Measurements from ENCODE around the gene CST5. TPM values are rescaled to one million over a fixed set of nuclear protein-coding genes. Genes with fewer than 3 reads are reported as not detected.
A peak's percentile ranks its signal among the peaks of the same experiment; 100 is the strongest.
"Not testable (repeated sequence)": the region's sequence is repeated elsewhere in the genome, so short reads cannot be mapped to it uniquely, and the experiment has no call there.

Gene CST5
- polyA plus RNA-seq, 1 donor (not counting 4 experiments of a cell fraction or from before 2014, with no cell fraction given) = not detected

- dilution Hi-C loops (cut with MboI; ENCODE audit: extremely low pct_ligation_motif_present, low sequenced_read_pairs) = no loop called here
- Histone ChIP-seq H3K36me3 (ENCODE audit: control insufficient read depth in 2 of 2, extremely low read depth in 1 of 2, insufficient read depth in 2 of 2, low read length in 2 of 2) (no peaks in the 10 kb centered on the region), H3K4me1 (ENCODE audit: control insufficient read depth, extremely low read depth, insufficient read depth, low read length) (peaks cover 10% of the 10 kb centered on the region), H3K79me2 (ENCODE audit: control insufficient read depth, insufficient read depth, low read length) (no peaks in the 10 kb centered on the region), H3K27ac (ENCODE audit: control insufficient read depth, insufficient read depth, low read length) (no peak overlapping the region), H3K9me3 (ENCODE audit: control insufficient read depth, low read depth, low read length) (no peaks in the 10 kb centered on the region), H3K4me2 (ENCODE audit: control insufficient read depth, extremely low read depth, insufficient read depth, low read depth, low read length) (no peak overlapping the region), H4K20me1 (ENCODE audit: control insufficient read depth, extremely low read depth, insufficient read depth, low read length) (no peaks in the 10 kb centered on the region), H3K27me3 (ENCODE audit: control insufficient read depth, extremely low read depth, insufficient read depth, low read length) (no peaks in the 10 kb centered on the region), H3K9me1 (ENCODE audit: control insufficient read depth, extremely low read depth, insufficient read depth, low read length) (no peaks in the 10 kb centered on the region), H3K4me3 (ENCODE audit: control insufficient read depth in 2 of 3, extremely low read depth in 1 of 3, insufficient read depth in 2 of 3, low read depth in 1 of 3, low read length in 3 of 3) (no peak overlapping the region), H2AFZ (ENCODE audit: control insufficient read depth, low read length) (no peak overlapping the region), H3K9ac (ENCODE audit: control insufficient read depth, extremely low read depth, insufficient read depth, low read length) (no peak overlapping the region)
- TF ChIP-seq EZH2 (IDR thresholded peaks at IDR 0.05; ENCODE audit: low read length) (no peak), CTCF (optimal IDR thresholded peaks at IDR 0.05 in 1 of 3, IDR thresholded peaks at IDR 0.05 in 1 of 3, conservative IDR thresholded peaks at IDR 0.05 in 1 of 3; ENCODE audit: extremely low read depth in 1 of 3, insufficient read depth in 2 of 3, low read length in 3 of 3) (no peak)
- FAIRE-seq (no peak), DNase-seq (ENCODE audit: low read depth, low spot score) (no peak)
Observed at GRCh38 chr20:23879811-23880374, 345 bp upstream of the CST5 start.

- no peak overlapping the region for H3K4me3 ChIP-seq (ENCODE audit: control insufficient read depth in 2 of 3, extremely low read depth in 1 of 3, insufficient read depth in 2 of 3, low read depth in 1 of 3, low read length in 3 of 3)
- dilution Hi-C loops (cut with MboI; ENCODE audit: extremely low pct_ligation_motif_present, low sequenced_read_pairs) = no loop called here
- no peak overlapping the region for H3K9ac ChIP-seq (ENCODE audit: control insufficient read depth, extremely low read depth, insufficient read depth, low read length)
- H3K27me3 ChIP-seq (ENCODE audit: control insufficient read depth, extremely low read depth, insufficient read depth, low read length) = no peaks in the 10 kb centered on the region
- peaks cover 10% of the 10 kb centered on the region for H3K4me1 ChIP-seq (ENCODE audit: control insufficient read depth, extremely low read depth, insufficient read depth, low read length)
- no peaks in the 10 kb centered on the region for H3K9me3 ChIP-seq (ENCODE audit: control insufficient read depth, low read depth, low read length)
- H3K36me3 ChIP-seq (ENCODE audit: control insufficient read depth in 2 of 2, extremely low read depth in 1 of 2, insufficient read depth in 2 of 2, low read length in 2 of 2) = no peaks in the 10 kb centered on the region
- no peaks in the 10 kb centered on the region for H3K9me1 ChIP-seq (ENCODE audit: control insufficient read depth, extremely low read depth, insufficient read depth, low read length)
- no peak overlapping the region for H3K27ac ChIP-seq (ENCODE audit: control insufficient read depth, insufficient read depth, low read length)
- TF ChIP-seq CTCF (optimal IDR thresholded peaks at IDR 0.05 in 1 of 3, IDR thresholded peaks at IDR 0.05 in 1 of 3, conservative IDR thresholded peaks at IDR 0.05 in 1 of 3; ENCODE audit: extremely low read depth in 1 of 3, insufficient read depth in 2 of 3, low read length in 3 of 3) = no peak
- TF ChIP-seq EZH2 (IDR thresholded peaks at IDR 0.05; ENCODE audit: low read length) = no peak
- DNase-seq (ENCODE audit: low read depth, low spot score) = no peak
- no peak for FAIRE-seq
- no peak overlapping the region for H3K4me2 ChIP-seq (ENCODE audit: control insufficient read depth, extremely low read depth, insufficient read depth, low read depth, low read length)
- no peak overlapping the region for H2AFZ ChIP-seq (ENCODE audit: control insufficient read depth, low read length)
- H3K79me2 ChIP-seq (ENCODE audit: control insufficient read depth, insufficient read depth, low read length) = no peaks in the 10 kb centered on the region
- no peaks in the 10 kb centered on the region for H4K20me1 ChIP-seq (ENCODE audit: control insufficient read depth, extremely low read depth, insufficient read depth, low read length)
Observed at GRCh38 chr20:23878787-23879186, 761 bp downstream of the CST5 start.

GRCh38 chr20:23878016-23878542 lies 1.5 kb downstream of the CST5 start:
- dilution Hi-C loops (cut with MboI; ENCODE audit: extremely low pct_ligation_motif_present, low sequenced_read_pairs); DNase-seq (ENCODE audit: low read depth, low spot score); H3K79me2 ChIP-seq (ENCODE audit: control insufficient read depth, insufficient read depth, low read length); H3K9me3 ChIP-seq (ENCODE audit: control insufficient read depth, low read depth, low read length); H4K20me1 ChIP-seq (ENCODE audit: control insufficient read depth, extremely low read depth, insufficient read depth, low read length); H3K27ac ChIP-seq (ENCODE audit: control insufficient read depth, insufficient read depth, low read length); H3K9me1 ChIP-seq (ENCODE audit: control insufficient read depth, extremely low read depth, insufficient read depth, low read length); H3K27me3 ChIP-seq (ENCODE audit: control insufficient read depth, extremely low read depth, insufficient read depth, low read length); H2AFZ ChIP-seq (ENCODE audit: control insufficient read depth, low read length); H3K9ac ChIP-seq (ENCODE audit: control insufficient read depth, extremely low read depth, insufficient read depth, low read length); H3K4me1 ChIP-seq (ENCODE audit: control insufficient read depth, extremely low read depth, insufficient read depth, low read length); H3K36me3 ChIP-seq (ENCODE audit: control insufficient read depth in 2 of 2, extremely low read depth in 1 of 2, insufficient read depth in 2 of 2, low read length in 2 of 2); H3K4me3 ChIP-seq (ENCODE audit: control insufficient read depth in 2 of 3, extremely low read depth in 1 of 3, insufficient read depth in 2 of 3, low read depth in 1 of 3, low read length in 3 of 3); H3K4me2 ChIP-seq (ENCODE audit: control insufficient read depth, extremely low read depth, insufficient read depth, low read depth, low read length): not testable (repeated sequence)
- peak; percentile 98 for FAIRE-seq

Data from keratinocyte (primary cell).